ENCODE measurements around the gene OR2T11.
"Not testable (repeated sequence)": the region's sequence is repeated elsewhere in the genome, so short reads cannot be mapped to it uniquely, and the experiment has no call there.

The OR2T11 gene

DNA sequence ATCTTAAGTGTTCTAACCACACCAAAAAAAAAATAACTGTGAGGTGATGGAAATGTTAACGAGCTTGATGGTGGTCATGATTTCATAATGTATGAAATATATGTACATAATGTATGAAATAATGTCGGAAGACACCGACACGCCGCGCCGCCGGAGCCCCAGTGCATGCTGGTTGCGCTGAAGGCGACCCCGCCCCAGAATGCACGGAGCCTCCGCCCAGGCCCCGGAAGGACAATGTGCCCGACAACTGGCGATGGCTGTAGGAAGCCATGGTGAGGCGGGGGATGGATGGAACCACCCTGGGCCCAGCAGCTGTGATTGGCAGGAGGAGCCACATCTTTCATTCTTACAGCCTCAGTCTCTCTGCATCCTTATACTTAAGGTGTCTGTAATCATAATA lies 44.8 kb downstream of the OR2T11 start:
- Histone ChIP-seq H3K9ac (ENCODE audit: low read length in 5 of 5) (no peak overlapping the region), H3K36me3 (ENCODE audit: control insufficient read depth in 5 of 5, insufficient read depth in 5 of 5, low read length in 5 of 5) (no peaks in the 10 kb centered on the region), H3K4me3 (ENCODE audit: low read depth in 1 of 5, low read length in 5 of 5) (no peak overlapping the region), H3K4me1 (ENCODE audit: control insufficient read depth in 5 of 5, insufficient read depth in 5 of 5, low read length in 5 of 5) (no peaks in the 10 kb centered on the region), H3K9me3 (ENCODE audit: control insufficient read depth in 5 of 5, low read length in 5 of 5) (no peaks in the 10 kb centered on the region), H3K27ac (ENCODE audit: low read depth, low read length) (no peak overlapping the region), H3K27me3 (ENCODE audit: control insufficient read depth in 5 of 5, insufficient read depth in 4 of 5, low read length in 5 of 5) (peaks cover 0 to 3% (median 0%) of the 10 kb centered on the region in 5 donors)

DNA sequence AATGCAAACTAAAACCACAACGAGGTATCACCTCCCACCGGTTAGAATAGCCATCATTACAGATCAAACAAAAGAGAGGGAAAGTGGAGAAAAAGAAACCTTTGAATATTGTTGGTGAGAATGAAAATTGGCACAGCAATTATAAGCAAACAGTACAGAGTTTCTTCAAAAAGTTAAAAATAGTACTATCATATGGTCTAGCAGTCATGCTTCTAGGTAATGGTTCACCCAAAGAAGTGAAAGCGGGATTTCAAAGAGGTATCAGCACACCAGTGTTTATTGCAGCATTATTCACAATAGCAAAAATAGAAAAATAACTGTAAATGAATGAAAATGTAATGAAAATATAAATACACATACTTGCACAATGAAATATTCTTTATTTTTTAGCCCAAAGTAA lies 45.6 kb downstream of the OR2T11 start:
- Histone ChIP-seq H3K27me3 (ENCODE audit: control insufficient read depth in 5 of 5, insufficient read depth in 4 of 5, low read length in 5 of 5) (peaks cover 0 to 3% (median 0%) of the 10 kb centered on the region in 5 donors), H3K9ac (ENCODE audit: low read length in 5 of 5) (no peak overlapping the region), H3K27ac (ENCODE audit: low read depth, low read length) (no peak overlapping the region), H3K9me3 (ENCODE audit: control insufficient read depth in 5 of 5, low read length in 5 of 5) (no peaks in the 10 kb centered on the region), H3K4me1 (ENCODE audit: control insufficient read depth in 5 of 5, insufficient read depth in 5 of 5, low read length in 5 of 5) (no peaks in the 10 kb centered on the region), H3K36me3 (ENCODE audit: control insufficient read depth in 5 of 5, insufficient read depth in 5 of 5, low read length in 5 of 5) (no peaks in the 10 kb centered on the region), H3K4me3 (ENCODE audit: low read depth in 1 of 5, low read length in 5 of 5) (no peak overlapping the region)

DNA sequence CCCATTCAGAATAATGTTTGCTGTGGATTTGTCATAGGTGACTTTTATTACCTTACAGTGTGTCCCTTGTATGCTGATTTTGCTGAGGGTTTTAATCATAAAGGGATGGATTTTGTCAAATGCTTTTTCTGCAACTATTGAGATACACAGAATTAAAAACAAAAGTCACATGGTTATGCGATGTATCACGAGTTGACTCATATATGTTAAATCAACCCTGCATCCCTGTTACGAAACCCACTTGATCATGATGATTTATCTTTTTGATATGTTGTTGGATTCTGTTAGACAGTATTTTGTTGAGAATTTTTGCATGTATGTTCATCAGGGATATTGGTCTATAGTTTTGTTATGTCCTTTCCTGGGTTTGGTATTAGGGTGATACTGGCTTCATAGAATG lies 49.6 kb downstream of the OR2T11 start:
- no peaks in the 10 kb centered on the region for H3K36me3 ChIP-seq (ENCODE audit: control insufficient read depth in 5 of 5, insufficient read depth in 5 of 5, low read length in 5 of 5)
- H3K9ac ChIP-seq (ENCODE audit: low read length in 5 of 5), result no peak overlapping the region
- H3K9me3 ChIP-seq (ENCODE audit: control insufficient read depth in 5 of 5, low read length in 5 of 5), result no peaks in the 10 kb centered on the region
- H3K27ac ChIP-seq (ENCODE audit: low read depth, low read length), result no peak overlapping the region
- H3K27me3 ChIP-seq (ENCODE audit: control insufficient read depth in 5 of 5, insufficient read depth in 4 of 5, low read length in 5 of 5), result no peaks in the 10 kb centered on the region
- no peaks in the 10 kb centered on the region for H3K4me1 ChIP-seq (ENCODE audit: control insufficient read depth in 5 of 5, insufficient read depth in 5 of 5, low read length in 5 of 5)
- no peak overlapping the region for H3K4me3 ChIP-seq (ENCODE audit: low read depth in 1 of 5, low read length in 5 of 5)

GRCh38 chr1:248576260-248576980 lies 58.5 kb downstream of the OR2T11 start:
- Histone ChIP-seq H3K4me1 (ENCODE audit: control insufficient read depth in 5 of 5, insufficient read depth in 5 of 5, low read length in 5 of 5) (no peaks in the 10 kb centered on the region), H3K36me3 (ENCODE audit: control insufficient read depth in 5 of 5, insufficient read depth in 5 of 5, low read length in 5 of 5) (no peaks in the 10 kb centered on the region), H3K9ac (ENCODE audit: low read length in 5 of 5) (no peak overlapping the region), H3K9me3 (ENCODE audit: control insufficient read depth in 5 of 5, low read length in 5 of 5) (no peaks in the 10 kb centered on the region), H3K27me3 (ENCODE audit: control insufficient read depth in 5 of 5, insufficient read depth in 4 of 5, low read length in 5 of 5) (no peaks in the 10 kb centered on the region), H3K4me3 (ENCODE audit: low read depth in 1 of 5, low read length in 5 of 5) (no peak overlapping the region), H3K27ac (ENCODE audit: low read depth, low read length) (no peak overlapping the region)

DNA sequence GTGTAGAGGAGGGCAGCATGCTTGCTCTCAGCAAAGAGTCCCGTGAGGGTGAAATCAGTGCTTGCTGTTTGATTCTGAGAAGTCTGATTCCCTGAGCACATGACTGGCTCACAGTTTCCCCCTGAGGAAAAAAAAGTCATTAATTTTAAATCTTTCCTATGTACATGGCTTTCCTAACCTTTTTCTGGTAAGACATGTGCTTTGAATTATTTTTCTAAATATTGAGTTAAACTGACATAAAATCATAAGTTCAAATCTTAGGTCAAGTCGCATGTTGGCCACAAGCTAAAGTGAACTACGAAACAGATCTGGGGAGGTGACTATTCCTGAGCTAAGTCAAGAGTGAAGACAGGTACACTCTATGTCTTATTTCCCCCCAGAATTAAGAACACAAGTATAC lies 60.2 kb downstream of the OR2T11 start, which contains the start of gene OR2T34:
TSS of gene OR2T34 (minus strand) at position 101 of the 400 bp plus-strand sequence. CDS start at position 101, 0 bp downstream.
- not testable (repeated sequence) for H3K27ac ChIP-seq (ENCODE audit: low read depth, low read length); H3K27me3 ChIP-seq (ENCODE audit: control insufficient read depth in 5 of 5, insufficient read depth in 4 of 5, low read length in 5 of 5); H3K4me3 ChIP-seq (ENCODE audit: low read depth in 1 of 5, low read length in 5 of 5); H3K36me3 ChIP-seq (ENCODE audit: control insufficient read depth in 5 of 5, insufficient read depth in 5 of 5, low read length in 5 of 5); H3K9me3 ChIP-seq (ENCODE audit: control insufficient read depth in 5 of 5, low read length in 5 of 5); H3K4me1 ChIP-seq (ENCODE audit: control insufficient read depth in 5 of 5, insufficient read depth in 5 of 5, low read length in 5 of 5); H3K9ac ChIP-seq (ENCODE audit: low read length in 5 of 5)

DNA sequence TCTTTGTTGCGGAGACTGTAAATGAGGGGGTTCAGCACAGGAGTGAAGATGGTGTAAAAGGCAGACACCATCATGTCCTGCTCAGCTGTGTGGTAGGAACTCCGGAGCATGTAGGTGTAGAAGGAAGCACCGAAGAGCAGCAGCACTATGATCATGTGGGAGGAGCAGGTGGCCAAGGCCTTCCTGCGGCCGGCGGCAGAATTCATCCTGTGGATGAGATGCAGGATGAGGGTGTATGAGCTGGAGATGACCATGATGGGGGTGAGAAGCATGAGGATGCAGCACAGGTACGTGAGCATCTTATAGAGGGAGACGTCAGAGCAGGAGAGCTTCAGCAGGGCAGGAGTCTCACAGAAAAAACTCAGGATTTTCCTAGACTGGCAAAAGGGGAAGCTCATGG lies 61.0 kb downstream of the OR2T11 start:
- not testable (repeated sequence) for H3K36me3 ChIP-seq (ENCODE audit: control insufficient read depth in 5 of 5, insufficient read depth in 5 of 5, low read length in 5 of 5); H3K27me3 ChIP-seq (ENCODE audit: control insufficient read depth in 5 of 5, insufficient read depth in 4 of 5, low read length in 5 of 5); H3K9ac ChIP-seq (ENCODE audit: low read length in 5 of 5); H3K27ac ChIP-seq (ENCODE audit: low read depth, low read length); H3K9me3 ChIP-seq (ENCODE audit: control insufficient read depth in 5 of 5, low read length in 5 of 5); H3K4me1 ChIP-seq (ENCODE audit: control insufficient read depth in 5 of 5, insufficient read depth in 5 of 5, low read length in 5 of 5); H3K4me3 ChIP-seq (ENCODE audit: low read depth in 1 of 5, low read length in 5 of 5)

All from subcutaneous abdominal adipose tissue (tissue), 5 donors.